Peyer's patch (tissue), 4 donors: ENCODE results near the gene XPR1.

Experiments used
- POLR2A ChIP-seq, 2 donors: fragments of 450-650 bp; IDR thresholded peaks; one replicate each; pipeline ENCODE4 v1.5.1; 2017; ENCODE audit warnings: antibody characterized with exemption in 2 of 2, mild to moderate bottlenecking in 2 of 2, moderate library complexity in 2 of 2
- TF ChIP-seq, protein P1 (sequence below), 6 experiments: fragments of 450-650 bp in 4 of 6; fragments of 200-600 bp in 2 of 6; sonication (generic) in 1 of 6; IDR thresholded peaks; one replicate each; pipeline ENCODE4 v1.5.1; 2017 to 2019; ENCODE audit warnings: antibody characterized with exemption in 6 of 6, mild to moderate bottlenecking in 3 of 6, moderate library complexity in 1 of 6

DNA sequence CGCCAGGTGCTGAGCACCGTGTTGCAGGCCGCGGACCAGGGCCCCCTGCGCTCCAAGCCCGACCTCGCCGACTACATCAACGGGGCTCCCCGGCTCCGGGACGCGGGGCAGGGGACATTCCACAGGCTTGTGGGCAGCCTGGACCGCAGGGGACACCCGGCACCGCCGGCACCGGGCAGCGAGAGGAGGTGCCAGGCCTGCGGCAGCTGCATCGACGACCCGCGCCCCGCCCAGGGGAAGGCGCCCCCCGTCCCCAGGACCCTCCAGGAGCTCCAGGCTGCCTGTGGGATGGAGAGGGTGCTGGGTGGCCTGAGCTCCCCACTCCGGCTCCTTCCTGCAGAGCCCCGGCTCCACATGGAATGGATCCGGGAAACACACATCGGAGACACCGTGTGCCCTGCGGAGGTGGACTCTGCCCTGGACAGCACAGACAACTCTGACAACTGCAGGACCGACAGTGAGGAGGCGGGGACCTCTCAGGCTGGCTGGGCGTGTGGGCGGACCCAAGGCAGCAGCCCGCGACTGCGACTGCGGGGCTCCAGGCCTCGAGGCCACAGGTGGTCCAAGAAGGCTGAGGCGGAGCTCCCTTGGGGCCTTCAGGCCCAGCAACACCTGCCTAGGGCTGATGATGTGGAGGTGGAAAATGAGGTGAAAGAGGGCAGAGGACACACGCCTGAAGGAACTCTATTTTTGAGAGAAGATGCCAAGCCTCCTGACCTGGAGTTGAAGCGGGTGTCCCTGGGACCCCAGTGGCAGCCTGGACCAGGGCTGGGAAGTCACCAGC is 303.7 kb downstream of the XPR1 start:
- TF ChIP-seq POLR2A (IDR thresholded peaks at IDR 0.05) = peak in 1 of 2 donors; percentile 24
- TF ChIP-seq, protein P1, sequence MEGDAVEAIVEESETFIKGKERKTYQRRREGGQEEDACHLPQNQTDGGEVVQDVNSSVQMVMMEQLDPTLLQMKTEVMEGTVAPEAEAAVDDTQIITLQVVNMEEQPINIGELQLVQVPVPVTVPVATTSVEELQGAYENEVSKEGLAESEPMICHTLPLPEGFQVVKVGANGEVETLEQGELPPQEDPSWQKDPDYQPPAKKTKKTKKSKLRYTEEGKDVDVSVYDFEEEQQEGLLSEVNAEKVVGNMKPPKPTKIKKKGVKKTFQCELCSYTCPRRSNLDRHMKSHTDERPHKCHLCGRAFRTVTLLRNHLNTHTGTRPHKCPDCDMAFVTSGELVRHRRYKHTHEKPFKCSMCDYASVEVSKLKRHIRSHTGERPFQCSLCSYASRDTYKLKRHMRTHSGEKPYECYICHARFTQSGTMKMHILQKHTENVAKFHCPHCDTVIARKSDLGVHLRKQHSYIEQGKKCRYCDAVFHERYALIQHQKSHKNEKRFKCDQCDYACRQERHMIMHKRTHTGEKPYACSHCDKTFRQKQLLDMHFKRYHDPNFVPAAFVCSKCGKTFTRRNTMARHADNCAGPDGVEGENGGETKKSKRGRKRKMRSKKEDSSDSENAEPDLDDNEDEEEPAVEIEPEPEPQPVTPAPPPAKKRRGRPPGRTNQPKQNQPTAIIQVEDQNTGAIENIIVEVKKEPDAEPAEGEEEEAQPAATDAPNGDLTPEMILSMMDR (IDR thresholded peaks at IDR 0.05) = no peak
